ENCODE results near the gene MPP3.
A peak's percentile ranks its signal among the peaks of the same experiment; 100 is the strongest.
"Not testable (repeated sequence)": the region's sequence is repeated elsewhere in the genome, so short reads cannot be mapped to it uniquely, and the experiment has no call there.

The MPP3 gene

GRCh38 chr17:43860927-43861622 is 28.1 kb upstream of the MPP3 start:
- DNase-seq = no peak

GRCh38 chr17:43860077-43860725 is 27.3 kb upstream of the MPP3 start:
- DNase-seq = no peak

GRCh38 chr17:43857957-43858600 is 25.1 kb upstream of the MPP3 start:
- DNase-seq = no peak

- no peak for DNase-seq
These were observed 24.2 kb upstream of the MPP3 start for GRCh38 chr17:43857141-43857540.

GRCh38 chr17:43856141-43856540 is 23.2 kb upstream of the MPP3 start:
- no peak for DNase-seq

GRCh38 chr17:43855061-43855460 is 22.1 kb upstream of the MPP3 start:
- no peak for DNase-seq

GRCh38 chr17:43854498-43854897 is 21.6 kb upstream of the MPP3 start:
- no peak for DNase-seq

GRCh38 chr17:43853546-43853945 is 20.6 kb upstream of the MPP3 start:
- DNase-seq = no peak

GRCh38 chr17:43852571-43852970 is 19.6 kb upstream of the MPP3 start:
- DNase-seq = no peak

- DNase-seq = no peak
These were observed 16.2 kb upstream of the MPP3 start for GRCh38 chr17:43849116-43849515.

GRCh38 chr17:43848601-43849000 is 15.7 kb upstream of the MPP3 start:
- DNase-seq = no peak

- DNase-seq = no peak
These were observed 14.0 kb upstream of the MPP3 start, which contains the start of gene CD300LG for GRCh38 chr17:43846963-43847371. CD300LG (plus strand) TSS chr17:43847176; CDS start chr17:43847217, 41 bp downstream.

GRCh38 chr17:43846221-43846712 is 13.3 kb upstream of the MPP3 start:
- no peak for DNase-seq

GRCh38 chr17:43845766-43846165 is 12.8 kb upstream of the MPP3 start:
- DNase-seq = no peak

GRCh38 chr17:43844241-43844640 is 11.3 kb upstream of the MPP3 start:
- no peak for DNase-seq

- no peak for DNase-seq
These were observed 10.0 kb upstream of the MPP3 start for GRCh38 chr17:43842975-43843325.

GRCh38 chr17:43842091-43842974 is 9.4 kb upstream of the MPP3 start:
- not testable (repeated sequence) for DNase-seq

- DNase-seq = no peak
These were observed 8.3 kb upstream of the MPP3 start for GRCh38 chr17:43841282-43841681.

- DNase-seq = no peak
These were observed 7.9 kb upstream of the MPP3 start for GRCh38 chr17:43840814-43841213.

- DNase-seq = peak; percentile 91
These were observed 6.7 kb upstream of the MPP3 start for GRCh38 chr17:43839670-43840108.

GRCh38 chr17:43834106-43834505 is 1.2 kb upstream of the MPP3 start:
- DNase-seq = no peak

GRCh38 chr17:43832168-43832975 is 574 bp downstream of the MPP3 start:
- DNase-seq = no peak
